PC-3 (cell line): Measurements from ENCODE around the gene LAGE3. TPM values are rescaled to one million over a fixed set of nuclear protein-coding genes. Genes with fewer than 3 reads are reported as not detected.

Experiments
- ATAC-seq: fragments of 200-7000 bp; cut with Tn5 transposase; 2 replicates; pipeline ENCODE4 v1.9.1; 2020; ENCODE audit warnings: mild to moderate bottlenecking, moderate library complexity
- BruUV-seq: library from RNA; stranded (reverse); fragments of 400-500 nt; replicated peaks from 2 replicates; lab custom pipeline; 2021; lab: Mats Ljungman, UMichigan
- CTCF ChIA-PET: fragments of 300-600 bp; sonication (Branson Sonifier 250); formaldehyde crosslinking; loops from one replicate; lab custom pipeline; 2022; ENCODE audit warnings: antibody characterized with exemption; lab: Charles Lee
- POLR2A ChIA-PET: fragments of 300-600 bp; sonication (Branson Sonifier 250); formaldehyde crosslinking; loops from one replicate; lab custom pipeline; 2022; ENCODE audit warnings: antibody characterized with exemption; ENCODE audit not compliant: unreplicated experiment; lab: Charles Lee
- DNase-seq: peaks from one replicate; pipeline ENCODE4 v3.0.0-alpha.2; 2015
- H2AFZ ChIP-seq: fragments of 300-600 bp; sonication (generic); 2 replicates; pipeline ENCODE4 v1.6.0; 2016; ENCODE audit warnings: antibody characterized with exemption, low read length
- H3F3A ChIP-seq: fragments of 300-600 bp; sonication (generic); one replicate; pipeline ENCODE4 v1.6.0; 2017; ENCODE audit warnings: antibody characterized with exemption, low read length, control low read depth, mild to moderate bottlenecking; ENCODE audit not compliant: unreplicated experiment
- H3K27ac ChIP-seq: fragments of 300-600 bp; sonication (generic); 2 replicates; pipeline ENCODE4 v1.5.1; 2016; ENCODE audit warnings: mild to moderate bottlenecking, low read length
- H3K27me3 ChIP-seq: fragments of 300-600 bp; sonication (generic); 2 replicates; pipeline ENCODE4 v1.6.1; 2016; ENCODE audit warnings: low read length, mixed read lengths
- H3K36me3 ChIP-seq: fragments of 300-600 bp; sonication (generic); 2 replicates; pipeline ENCODE4 v1.6.1; 2016; ENCODE audit warnings: low read depth, mixed run types, low read length, mixed read lengths
- H3K4me1 ChIP-seq: fragments of 300-600 bp; sonication (generic); 2 replicates; pipeline ENCODE4 v1.5.1; 2016; ENCODE audit warnings: low read length; ENCODE audit not compliant: insufficient read depth
- H3K4me2 ChIP-seq: fragments of 300-600 bp; sonication (generic); 2 replicates; pipeline ENCODE4 v1.6.0; 2016; ENCODE audit warnings: low read length
- H3K4me3 ChIP-seq: fragments of 300-600 bp; sonication (generic); 2 replicates; pipeline ENCODE4 v1.5.1; 2016; ENCODE audit warnings: mild to moderate bottlenecking, low read length, mixed read lengths
- H3K79me2 ChIP-seq: fragments of 300-600 bp; sonication (generic); 2 replicates; pipeline ENCODE4 v1.6.1; 2017; ENCODE audit warnings: low read length, mixed read lengths
- H3K9ac ChIP-seq: fragments of 300-600 bp; sonication (generic); 2 replicates; pipeline ENCODE4 v1.6.0; 2016; ENCODE audit warnings: mild to moderate bottlenecking, low read length
- H3K9me2 ChIP-seq: fragments of 300-600 bp; sonication (generic); replicated peaks from 2 replicates; pipeline ENCODE4 v1.6.1; 2016; ENCODE audit warnings: mixed run types, low read length, mixed read lengths
- H3K9me3 ChIP-seq: fragments of 300-600 bp; sonication (generic); 2 replicates; pipeline ENCODE4 v1.6.1; 2016; ENCODE audit warnings: low read length, mixed read lengths
- H4K20me1 ChIP-seq: fragments of 300-600 bp; sonication (generic); 2 replicates; pipeline ENCODE4 v1.6.1; 2016; ENCODE audit warnings: low read length, mixed read lengths
- CTCF ChIP-seq: fragments of 300-600 bp; sonication (generic); conservative IDR thresholded peaks from 2 replicates; pipeline ENCODE4 v1.5.1; 2017; ENCODE audit warnings: antibody characterized with exemption, low read depth, mild to moderate bottlenecking, low read length
- EZH2 ChIP-seq: fragments of 300-600 bp; sonication (generic); IDR thresholded peaks from one replicate; pipeline ENCODE4 v1.6.1; 2017; ENCODE audit warnings: antibody characterized with exemption, mild to moderate bottlenecking, low read length; ENCODE audit not compliant: unreplicated experiment
- EZH2phosphoT487 ChIP-seq: fragments of 300-600 bp; sonication (generic); IDR thresholded peaks from 2 replicates; pipeline ENCODE4 v1.6.1; 2018; ENCODE audit warnings: mild to moderate bottlenecking, antibody characterized with exemption, low read length, borderline replicate concordance
- intact Hi-C: fragments of 100-400 bp; cut with micrococcal nuclease; formaldehyde crosslinking; loops from 2 replicates; pipeline ENCODE4 v1.9.0; 2023
- total RNA-seq: library from RNA; depleted of rRNA; stranded (reverse); fragments of >200 nt; gene quantifications from 2 replicates; pipeline ENCODE4 v1.2.3, GENCODE V29; 2014

LAGE3 gene
- total RNA-seq, 1 experiment from 2014 or later: 87.4 TPM

- Histone ChIP-seq H4K20me1 (peaks cover 11% of the 10 kb centered on the region), H3F3A (no peaks in the 10 kb centered on the region), H3K27ac (no peak overlapping the region), H3K9me3 (no peaks in the 10 kb centered on the region), H3K4me1 (peaks cover 22% of the 10 kb centered on the region), H3K9ac (no peak overlapping the region), H3K9me2 (no peaks in the 10 kb centered on the region), H3K4me3 (no peak overlapping the region), H3K27me3 (no peaks in the 10 kb centered on the region), H3K79me2 (peaks cover 42% of the 10 kb centered on the region), H3K36me3 (no peaks in the 10 kb centered on the region; the same call in 1 of the 2 replicates), H2AFZ (no peak overlapping the region), H3K4me2 (no peak overlapping the region)
- ChIA-PET CTCF (no interaction called here), POLR2A (no interaction called here)
- no peak for TF ChIP-seq EZH2
- TF ChIP-seq CTCF: no peak
- no peak for TF ChIP-seq EZH2phosphoT487
- BruUV-seq: no TSS peak
- intact Hi-C loops: no loop called here
- DNase-seq (no peak), ATAC-seq (no peak)
Observed at GRCh38 chrX:154435171-154435733, 43.8 kb downstream of the LAGE3 start.

GRCh38 chrX:154434394-154435168, 44.5 kb downstream of the LAGE3 start:
- Histone ChIP-seq H3K9me3 (no peaks in the 10 kb centered on the region), H3K27ac (no peak overlapping the region), H3F3A (no peaks in the 10 kb centered on the region), H3K9me2 (no peaks in the 10 kb centered on the region), H3K79me2 (peaks cover 42% of the 10 kb centered on the region), H2AFZ (no peak overlapping the region), H3K4me3 (no peak overlapping the region), H4K20me1 (peaks cover 11% of the 10 kb centered on the region), H3K4me1 (peaks cover 27% of the 10 kb centered on the region), H3K36me3 (no peaks in the 10 kb centered on the region; the same call in 1 of the 2 replicates), H3K9ac (no peak overlapping the region), H3K4me2 (no peak overlapping the region), H3K27me3 (no peaks in the 10 kb centered on the region)
- no peak for TF ChIP-seq EZH2phosphoT487
- ChIA-PET POLR2A (no interaction called here), CTCF (no interaction called here)
- no peak for DNase-seq
- no peak for ATAC-seq
- intact Hi-C loops: no loop called here
- BruUV-seq: no TSS peak

DNA sequence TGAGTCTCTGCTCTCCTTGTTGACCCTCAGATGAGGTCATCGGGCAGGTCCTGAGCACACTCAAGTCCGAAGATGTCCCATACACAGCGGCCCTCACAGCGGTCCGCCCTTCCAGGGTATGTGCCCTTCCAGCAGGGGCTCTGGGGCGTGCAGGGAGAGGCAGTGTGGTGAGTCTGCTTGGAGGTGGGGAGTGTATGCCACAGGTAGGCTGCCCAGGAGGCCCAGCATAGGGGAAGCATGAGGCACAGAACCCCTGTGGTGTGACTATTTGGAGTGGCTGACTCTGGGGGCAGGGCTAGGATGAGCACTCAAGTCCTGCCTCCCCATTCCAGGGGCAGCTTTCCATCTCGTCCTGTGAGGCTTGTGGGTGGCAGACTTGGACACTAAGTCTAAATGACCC, 45.5 kb downstream of the LAGE3 start:
- CTCF ChIA-PET: no interaction called here

More for the DNA sequence above, 45.5 kb downstream of the LAGE3 start:
- H3F3A ChIP-seq: no peaks in the 10 kb centered on the region
- H2AFZ ChIP-seq: no peak overlapping the region
- intact Hi-C loops: no loop called here
- H3K4me3 ChIP-seq: no peak overlapping the region
- ATAC-seq: no peak
- no TSS peak for BruUV-seq
- no peaks in the 10 kb centered on the region for H3K9me2 ChIP-seq
- no peaks in the 10 kb centered on the region for H3K9me3 ChIP-seq
- DNase-seq: no peak
- H3K27ac ChIP-seq: no peak overlapping the region
- no peak overlapping the region for H3K4me2 ChIP-seq
- H3K4me1 ChIP-seq: peaks cover 28% of the 10 kb centered on the region
- peaks cover 42% of the 10 kb centered on the region for H3K79me2 ChIP-seq
- TF ChIP-seq EZH2phosphoT487 (no peak), EZH2 (no peak), CTCF (no peak)
- no peaks in the 10 kb centered on the region; the same call in 1 of the 2 replicates for H3K36me3 ChIP-seq
- no peak overlapping the region for H3K9ac ChIP-seq
- H3K27me3 ChIP-seq: no peaks in the 10 kb centered on the region
- POLR2A ChIA-PET: no interaction called here
- H4K20me1 ChIP-seq: peaks cover 7% of the 10 kb centered on the region
